Activated effector memory CD4-positive, alpha-beta T cell treated with Interleukin-2 at 50 U/mL for 16 hours (primary cell): Measurements from ENCODE around the gene GPR31.

Source experiments
- DNase-seq: peaks from one replicate; pipeline ENCODE4 v3.0.0-alpha.2; 2020

The GPR31 gene

GRCh38 chr6:167116109-167116837 lies 41.5 kb downstream of the GPR31 start:
- no peak for DNase-seq

- DNase-seq: no peak
Measured at GRCh38 chr6:167115054-167115453, 42.7 kb downstream of the GPR31 start.

GRCh38 chr6:167113935-167114910 lies 43.6 kb downstream of the GPR31 start:
- DNase-seq: peak; percentile 44

GRCh38 chr6:167113047-167113754 lies 44.6 kb downstream of the GPR31 start:
- DNase-seq: no peak

- DNase-seq: no peak
Measured at GRCh38 chr6:167112421-167112820, 45.4 kb downstream of the GPR31 start.

- no peak for DNase-seq
Measured at GRCh38 chr6:167111597-167111996, 46.2 kb downstream of the GPR31 start.

- DNase-seq: no peak
Measured at GRCh38 chr6:167109651-167110050, 48.1 kb downstream of the GPR31 start.

GRCh38 chr6:167108278-167108677 lies 49.5 kb downstream of the GPR31 start:
- DNase-seq: no peak

- no peak for DNase-seq
Measured at GRCh38 chr6:167107787-167108186, 50.0 kb downstream of the GPR31 start.

- DNase-seq: no peak
Measured at GRCh38 chr6:167106406-167106805, 51.4 kb downstream of the GPR31 start.
